WERI-Rb-1 (cell line): ENCODE measurements around the gene MEAF6.

Source experiments
- DNase-seq: peaks from one replicate; pipeline ENCODE4 v3.0.0-alpha.2; 2020
- H3K27ac ChIP-seq: fragments of 250-450 bp; sonication (Bioruptor Pico); 2 replicates; pipeline ENCODE4 v1.5.1; 2020; ENCODE audit warnings: mild to moderate bottlenecking, moderate library complexity
- H3K27me3 ChIP-seq: fragments of 250-450 bp; sonication (Bioruptor Pico); 2 replicates; pipeline ENCODE4 v1.5.1; 2021; ENCODE audit warnings: mild to moderate bottlenecking, low read depth, moderate library complexity; ENCODE audit not compliant: insufficient read depth, severe bottlenecking
- H3K36me3 ChIP-seq: fragments of 250-450 bp; sonication (Bioruptor Pico); 2 replicates; pipeline ENCODE4 v1.5.1; 2020; ENCODE audit warnings: mild to moderate bottlenecking, moderate library complexity
- H3K4me3 ChIP-seq: 2 replicates; pipeline ENCODE4 v1.5.1; 2011; ENCODE audit warnings: low read depth, mild to moderate bottlenecking, control low read depth, low read length
- H3K9me3 ChIP-seq: fragments of 250-450 bp; sonication (Bioruptor Pico); 2 replicates; pipeline ENCODE4 v1.5.1; 2021; ENCODE audit warnings: mild to moderate bottlenecking, moderate library complexity; ENCODE audit not compliant: severe bottlenecking
- TF ChIP-seq, protein P1 (sequence below): IDR thresholded peaks from 2 replicates; pipeline ENCODE4 v1.5.1; 2011; ENCODE audit warnings: low read depth, mild to moderate bottlenecking, control low read depth, inconsistent platforms, low read length

MEAF6 gene

DNA sequence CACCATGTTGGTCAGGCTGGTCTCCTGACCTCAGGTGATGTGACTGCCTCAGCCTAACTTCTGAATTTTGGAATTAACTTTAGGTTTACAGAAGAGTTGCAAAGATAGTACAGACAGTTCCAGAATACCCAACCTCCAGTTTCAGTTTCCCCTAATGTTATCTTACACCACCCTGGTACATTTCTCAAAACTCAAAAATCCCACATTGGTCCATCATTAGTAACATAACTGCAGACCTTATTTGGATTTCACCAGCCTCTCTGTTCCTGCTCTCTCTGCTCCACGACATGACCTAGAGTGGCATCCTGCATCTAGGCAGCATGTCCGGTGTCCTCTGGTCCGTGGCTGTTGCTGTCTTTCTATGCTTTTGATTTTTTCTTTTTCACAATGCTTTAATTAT, 45.2 kb downstream of the MEAF6 start:
- no peak for DNase-seq

DNA sequence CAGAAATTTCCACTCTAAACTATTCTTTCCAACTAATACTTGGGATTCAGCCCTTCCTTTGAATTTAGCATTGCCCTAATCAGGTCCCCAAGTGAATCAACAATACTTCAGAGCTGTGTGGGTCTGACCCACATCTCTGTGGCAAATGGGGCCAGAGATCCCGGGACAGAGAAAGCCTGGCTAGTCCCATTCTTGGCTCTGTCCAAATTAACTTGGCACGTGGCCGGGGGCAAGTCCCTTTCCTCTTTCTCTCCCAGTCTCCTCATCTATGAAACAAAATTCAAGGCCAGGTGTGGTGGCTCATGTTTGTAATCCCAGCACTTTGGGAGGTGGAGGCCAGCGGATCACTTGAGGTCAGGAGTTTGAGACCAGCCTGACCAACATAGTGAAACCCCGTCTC, 46.5 kb downstream of the MEAF6 start:
- H3K27ac ChIP-seq = no peak overlapping the region
- no peak for DNase-seq
- no peaks in the 10 kb centered on the region for H3K36me3 ChIP-seq
- H3K27me3 ChIP-seq = no peaks in the 10 kb centered on the region
- TF ChIP-seq, protein P1, sequence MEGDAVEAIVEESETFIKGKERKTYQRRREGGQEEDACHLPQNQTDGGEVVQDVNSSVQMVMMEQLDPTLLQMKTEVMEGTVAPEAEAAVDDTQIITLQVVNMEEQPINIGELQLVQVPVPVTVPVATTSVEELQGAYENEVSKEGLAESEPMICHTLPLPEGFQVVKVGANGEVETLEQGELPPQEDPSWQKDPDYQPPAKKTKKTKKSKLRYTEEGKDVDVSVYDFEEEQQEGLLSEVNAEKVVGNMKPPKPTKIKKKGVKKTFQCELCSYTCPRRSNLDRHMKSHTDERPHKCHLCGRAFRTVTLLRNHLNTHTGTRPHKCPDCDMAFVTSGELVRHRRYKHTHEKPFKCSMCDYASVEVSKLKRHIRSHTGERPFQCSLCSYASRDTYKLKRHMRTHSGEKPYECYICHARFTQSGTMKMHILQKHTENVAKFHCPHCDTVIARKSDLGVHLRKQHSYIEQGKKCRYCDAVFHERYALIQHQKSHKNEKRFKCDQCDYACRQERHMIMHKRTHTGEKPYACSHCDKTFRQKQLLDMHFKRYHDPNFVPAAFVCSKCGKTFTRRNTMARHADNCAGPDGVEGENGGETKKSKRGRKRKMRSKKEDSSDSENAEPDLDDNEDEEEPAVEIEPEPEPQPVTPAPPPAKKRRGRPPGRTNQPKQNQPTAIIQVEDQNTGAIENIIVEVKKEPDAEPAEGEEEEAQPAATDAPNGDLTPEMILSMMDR = no peak
- no peak overlapping the region for H3K4me3 ChIP-seq
- H3K9me3 ChIP-seq = no peaks in the 10 kb centered on the region

More for the DNA sequence above, 45.2 kb downstream of the MEAF6 start:
- no peak overlapping the region for H3K27ac ChIP-seq
- H3K4me3 ChIP-seq = no peak overlapping the region
- H3K36me3 ChIP-seq = no peaks in the 10 kb centered on the region
- TF ChIP-seq, protein P1 = no peak
- no peaks in the 10 kb centered on the region for H3K27me3 ChIP-seq
- no peaks in the 10 kb centered on the region for H3K9me3 ChIP-seq

DNA sequence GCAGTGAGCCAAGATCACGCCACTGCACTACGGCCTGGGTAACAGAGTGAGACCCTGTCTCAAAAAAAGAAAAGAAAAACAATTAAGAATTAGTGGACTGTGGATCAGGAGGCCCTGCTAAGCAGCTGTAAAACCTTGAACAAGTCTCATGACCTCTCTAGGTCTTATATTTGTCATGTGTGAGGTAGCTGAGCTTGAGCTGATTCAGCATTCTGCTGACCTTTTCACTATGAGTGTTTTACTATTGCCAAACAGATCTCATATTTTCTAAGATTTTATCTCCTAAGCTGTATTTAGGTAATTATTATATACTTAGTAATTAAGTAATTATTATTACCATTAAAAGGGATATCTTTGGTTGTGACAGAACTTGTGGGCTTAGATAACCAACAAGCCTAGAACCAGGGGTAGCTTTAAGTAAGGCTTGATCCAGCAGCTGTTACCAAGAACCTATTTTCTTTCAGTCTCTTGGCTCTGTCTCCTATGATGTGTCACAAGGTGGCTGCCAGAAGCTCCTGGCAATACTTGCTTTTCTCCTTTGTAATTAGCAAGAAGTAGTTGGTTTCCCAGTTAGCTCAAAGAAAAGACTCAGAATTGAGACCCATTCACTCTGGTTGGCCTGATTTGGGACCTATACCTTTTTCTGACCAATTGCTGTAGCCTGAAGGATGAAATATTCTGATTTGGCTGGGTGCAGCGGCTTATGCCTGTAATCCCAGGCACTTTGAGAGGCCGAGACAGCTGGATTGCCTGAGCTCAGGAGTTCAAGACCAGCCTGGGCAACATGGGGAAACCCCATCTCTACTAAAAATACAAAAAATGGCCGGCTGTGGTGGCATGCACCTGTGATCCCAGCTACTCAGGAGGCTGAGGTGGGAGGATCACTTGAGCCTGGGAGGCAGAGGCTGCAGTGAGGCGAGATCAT, 48.7 kb downstream of the MEAF6 start:
- no peaks in the 10 kb centered on the region for H3K9me3 ChIP-seq
- H3K27ac ChIP-seq = no peak overlapping the region
- H3K36me3 ChIP-seq = no peaks in the 10 kb centered on the region
- TF ChIP-seq, protein P1 = no peak
- no peak for DNase-seq
- no peaks in the 10 kb centered on the region for H3K27me3 ChIP-seq
- H3K4me3 ChIP-seq = no peak overlapping the region

DNA sequence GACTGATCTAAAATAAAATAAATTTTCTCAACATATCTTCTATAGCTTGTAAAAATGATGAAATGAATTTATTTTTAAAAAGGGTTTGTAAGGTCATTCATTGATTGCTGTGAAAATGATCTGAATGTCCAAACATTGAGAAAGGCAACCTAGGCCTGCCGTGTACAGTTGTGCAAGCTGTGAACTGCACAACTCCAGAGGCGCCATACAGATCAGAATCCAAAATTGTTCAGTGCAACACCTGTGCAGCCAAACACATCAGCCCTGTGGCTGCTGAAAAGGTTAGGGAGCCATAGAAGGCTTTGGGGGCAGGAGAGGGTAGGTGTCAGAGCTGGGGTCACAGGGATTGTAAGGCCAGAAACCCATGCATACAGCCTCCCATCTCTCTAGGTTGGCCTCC, 50.1 kb downstream of the MEAF6 start:
- Histone ChIP-seq H3K36me3 (no peaks in the 10 kb centered on the region), H3K9me3 (no peaks in the 10 kb centered on the region), H3K27ac (no peak overlapping the region), H3K4me3 (no peak overlapping the region), H3K27me3 (no peaks in the 10 kb centered on the region)
- TF ChIP-seq, protein P1 = no peak
- no peak for DNase-seq

DNA sequence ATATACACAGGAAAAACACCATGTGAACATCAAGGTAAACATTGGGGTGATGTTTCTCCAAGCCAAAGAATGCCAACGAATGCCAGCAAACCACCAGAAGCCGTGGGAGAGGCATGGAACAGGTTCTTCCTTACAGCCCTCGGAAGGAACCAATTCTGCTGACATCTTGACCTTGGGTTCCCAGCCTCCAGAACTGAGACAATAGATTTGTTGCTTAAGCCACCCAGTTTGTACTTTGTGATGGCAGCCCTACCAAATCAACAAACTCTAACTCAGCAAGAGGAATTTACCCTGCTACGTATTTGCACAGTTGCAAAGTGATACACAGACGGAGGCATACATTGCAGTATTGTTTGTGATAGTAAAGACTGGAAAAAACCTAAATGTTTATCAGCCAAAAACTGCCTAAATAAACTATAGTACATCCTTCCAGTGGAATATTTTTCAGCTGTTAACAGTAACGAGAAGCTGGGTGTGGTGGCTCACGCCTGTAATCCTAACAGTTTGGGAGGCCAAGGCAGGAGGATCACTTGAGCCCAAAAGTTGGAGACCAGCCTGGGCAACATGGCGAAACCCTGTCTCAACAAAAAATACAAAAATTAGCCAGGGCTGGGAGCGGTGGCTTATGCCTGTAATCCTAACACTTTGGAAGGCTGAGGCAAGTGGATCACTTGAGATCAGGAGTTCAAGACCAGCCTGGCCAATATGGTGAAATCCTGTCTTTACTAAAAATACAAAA, 52.7 kb downstream of the MEAF6 start:
- no peak overlapping the region for H3K4me3 ChIP-seq
- no peak for DNase-seq
- TF ChIP-seq, protein P1 = no peak
- no peak overlapping the region for H3K27ac ChIP-seq
- no peaks in the 10 kb centered on the region for H3K9me3 ChIP-seq
- H3K36me3 ChIP-seq = no peaks in the 10 kb centered on the region
- no peaks in the 10 kb centered on the region for H3K27me3 ChIP-seq
